ENCODE measurements around the gene TBCC. TPM values are rescaled to one million over a fixed set of nuclear protein-coding genes. Genes with fewer than 3 reads are reported as not detected.
"Not testable (repeated sequence)": the region's sequence is repeated elsewhere in the genome, so short reads cannot be mapped to it uniquely, and the experiment has no call there.

TBCC gene
- total RNA-seq, 2 donors from 2014 or later: 12.2 to 13.0 TPM

GRCh38 chr6:42745083-42745639 lies 742 bp downstream of the TBCC start:
- ATAC-seq (no peak), DNase-seq (peak; percentile 34)
- intact Hi-C loops (cut with DNase I): loop anchor here in 1 of 2 donors (5.0 kb wide), 1 partner anchor 132 kb away; the partner anchor contains the start of gene RPL7L1

GRCh38 chr6:42744351-42744893 lies 1.5 kb downstream of the TBCC start:
- DNase-seq: no peak
- intact Hi-C loops (cut with DNase I): no loop called here

GRCh38 chr6:42742116-42742894 lies 3.6 kb downstream of the TBCC start:
- ATAC-seq (no peak), DNase-seq (no peak)
- intact Hi-C loops (cut with DNase I): no loop called here

More at GRCh38 chr6:42744351-42744893, 1.5 kb downstream of the TBCC start:
- no peak for ATAC-seq

DNA sequence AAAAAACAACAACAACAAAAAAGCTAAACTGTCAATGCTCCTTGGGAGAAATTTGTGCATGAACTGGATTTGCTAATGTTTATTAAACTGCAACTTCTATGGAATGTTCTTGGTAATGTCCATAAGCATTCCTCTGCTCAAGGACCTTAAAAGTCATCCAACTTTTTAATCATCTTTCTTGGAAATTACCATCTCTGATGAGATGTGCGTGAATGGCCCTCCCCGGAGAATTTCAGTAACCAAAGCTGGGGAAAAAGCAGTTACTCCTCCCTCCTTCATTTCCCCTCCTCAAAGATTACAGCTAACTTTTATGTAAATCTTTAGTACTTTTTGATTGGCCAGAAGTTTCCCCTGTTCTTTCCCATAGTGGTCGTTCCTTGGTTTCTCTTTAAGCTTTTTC lies 5.2 kb downstream of the TBCC start:
- no peak for DNase-seq
- ATAC-seq: no peak
- intact Hi-C loops (cut with DNase I): no loop called here

- ATAC-seq: no peak
- intact Hi-C loops (cut with DNase I): no loop called here
- no peak for DNase-seq
These were observed 9.9 kb downstream of the TBCC start for GRCh38 chr6:42735976-42736375.

- ATAC-seq; intact Hi-C loops (cut with DNase I): not testable (repeated sequence)
These were observed 11.9 kb downstream of the TBCC start for GRCh38 chr6:42733867-42734481.

DNA sequence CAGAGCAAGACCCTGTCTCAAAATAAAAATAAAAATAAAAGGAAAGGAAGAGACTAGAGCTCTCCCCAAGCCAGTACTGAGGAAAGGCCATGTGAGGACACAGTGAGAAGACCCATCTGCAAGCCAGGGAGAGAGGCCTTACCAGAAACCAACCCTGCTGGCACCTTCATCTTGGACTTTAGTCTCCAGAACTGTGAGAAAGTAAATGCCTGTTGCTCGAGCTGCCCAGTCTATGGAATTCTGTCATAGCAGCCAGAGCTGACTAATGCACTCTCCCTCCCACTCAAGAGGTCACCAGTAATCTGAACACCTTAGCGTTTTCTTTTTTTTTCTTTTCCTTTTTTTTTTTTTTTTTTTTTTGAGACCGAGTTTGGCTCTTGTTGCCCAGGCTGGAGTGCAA lies 16.2 kb downstream of the TBCC start:
- intact Hi-C loops (cut with DNase I): loop anchor here in 1 of 2 donors (5.0 to 10.0 kb wide), 2 partner anchors 67 to 145 kb away; partner anchors contain the start of gene RPL7L1
- DNase-seq: no peak
- no peak for ATAC-seq

More at GRCh38 chr6:42733867-42734481, 11.9 kb downstream of the TBCC start:
- not testable (repeated sequence) for DNase-seq

GRCh38 chr6:42727627-42728026 lies 18.3 kb downstream of the TBCC start:
- intact Hi-C loops (cut with DNase I): loop anchor here in 1 of 2 donors (5.0 to 10.0 kb wide), 2 partner anchors 65 to 147 kb away; partner anchors contain the start of gene RPL7L1
- DNase-seq: peak; percentile 38
- peak in 1 of 2 donors; percentile 10 for ATAC-seq

- DNase-seq: peak; percentile 55
- peak; percentile 58 to 79 for ATAC-seq
- intact Hi-C loops (cut with DNase I): loop anchor here in 1 of 2 donors (5.0 to 10.0 kb wide), 2 partner anchors 65 to 148 kb away; partner anchors contain the start of gene RPL7L1
These were observed 18.8 kb downstream of the TBCC start for GRCh38 chr6:42727087-42727611.

DNA sequence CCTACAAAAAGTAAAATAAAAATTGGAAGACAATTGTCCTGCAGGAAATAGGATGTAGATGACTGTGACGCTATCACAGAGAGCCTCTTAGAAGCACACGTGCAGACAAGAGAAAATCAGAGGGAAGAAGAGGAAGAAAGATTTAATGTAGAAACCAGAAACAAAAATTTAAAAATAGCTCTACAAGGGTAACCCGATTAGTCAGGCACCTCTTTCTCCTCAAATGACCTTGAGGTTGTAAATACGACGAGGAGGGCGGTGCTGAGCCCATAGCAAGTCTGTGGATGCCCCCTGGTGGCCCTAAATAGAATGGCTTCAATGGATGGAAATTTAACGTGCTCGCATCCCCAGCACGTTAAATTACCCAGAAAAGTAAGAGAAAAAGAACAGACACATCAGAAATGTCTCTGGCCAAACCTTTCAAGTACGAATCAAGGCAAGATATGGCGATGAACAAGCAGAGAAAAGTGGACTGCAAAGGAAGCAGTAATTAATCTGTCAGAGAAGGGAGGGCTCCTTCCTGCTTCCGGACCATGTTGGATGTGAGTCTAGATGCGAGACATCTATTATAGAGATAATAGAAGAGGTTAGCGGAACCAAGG lies 19.3 kb downstream of the TBCC start:
- DNase-seq: peak; percentile 79
- ATAC-seq: peak; percentile 95 to 96
- intact Hi-C loops (cut with DNase I): loop anchor here (1.0 to 10.0 kb wide), 3 partner anchors 64 to 148 kb away; partner anchors contain the start of gene RPL7L1 (in 1 of the 2)

DNA sequence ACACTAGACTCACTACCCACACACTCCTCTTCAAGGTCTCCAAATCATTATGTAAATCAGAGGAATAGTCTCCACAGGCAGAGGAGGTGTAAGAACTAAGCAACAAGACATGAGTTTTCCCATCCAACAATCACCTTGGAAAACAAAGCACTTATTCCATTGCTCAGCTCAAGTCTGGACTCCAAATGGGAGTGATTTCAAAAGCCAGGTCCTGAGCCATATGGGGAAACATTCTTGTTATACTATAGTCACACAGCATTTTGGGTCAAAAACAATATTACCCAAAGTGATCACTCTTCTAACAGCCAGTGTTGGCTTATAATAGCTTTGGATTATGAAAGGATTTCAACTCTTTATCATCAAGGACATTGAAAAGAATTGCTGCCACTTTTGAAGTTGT lies 19.9 kb downstream of the TBCC start:
- intact Hi-C loops (cut with DNase I): loop anchor here (1.0 to 10.0 kb wide), 3 partner anchors 64 to 149 kb away; partner anchors contain the start of gene RPL7L1 (in 1 of the 2)
- no peak for ATAC-seq
- DNase-seq: no peak

DNA sequence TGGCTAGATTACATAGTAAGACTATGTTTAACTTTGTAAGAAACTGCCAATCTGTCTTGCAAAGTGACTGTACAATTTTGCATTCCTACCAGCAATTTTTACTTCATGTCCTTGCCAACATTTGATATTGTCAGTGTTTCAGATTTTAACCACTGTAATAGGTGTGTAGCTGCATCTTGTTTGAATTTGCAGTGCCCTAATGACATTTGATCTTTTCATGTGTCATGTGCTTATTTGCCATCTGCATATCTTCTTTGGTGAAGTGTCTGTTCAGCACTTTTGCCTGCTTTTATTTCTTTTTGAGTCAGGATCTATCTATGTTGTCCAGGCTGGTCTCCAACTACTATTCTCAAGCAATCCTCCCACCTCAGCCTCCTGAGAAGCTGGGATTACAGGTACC lies 21.1 kb downstream of the TBCC start:
- ATAC-seq: no peak
- DNase-seq: no peak
- intact Hi-C loops (cut with DNase I): loop anchor here in 1 of 2 donors (5.0 to 10.0 kb wide), 2 partner anchors 63 to 150 kb away; partner anchors contain the start of gene RPL7L1

GRCh38 chr6:42722497-42722896 lies 23.4 kb downstream of the TBCC start, which contains the start of gene PRPH2:
Gene PRPH2, minus strand, starts transcription at chr6:42722597. Its CDS starts 263 bp downstream, at chr6:42722334.
- DNase-seq (no peak), ATAC-seq (no peak)
- intact Hi-C loops (cut with DNase I): loop anchor here in 1 of 2 donors (10.0 kb wide), 1 partner anchor 152 kb away; the partner anchor contains the start of gene RPL7L1

DNA sequence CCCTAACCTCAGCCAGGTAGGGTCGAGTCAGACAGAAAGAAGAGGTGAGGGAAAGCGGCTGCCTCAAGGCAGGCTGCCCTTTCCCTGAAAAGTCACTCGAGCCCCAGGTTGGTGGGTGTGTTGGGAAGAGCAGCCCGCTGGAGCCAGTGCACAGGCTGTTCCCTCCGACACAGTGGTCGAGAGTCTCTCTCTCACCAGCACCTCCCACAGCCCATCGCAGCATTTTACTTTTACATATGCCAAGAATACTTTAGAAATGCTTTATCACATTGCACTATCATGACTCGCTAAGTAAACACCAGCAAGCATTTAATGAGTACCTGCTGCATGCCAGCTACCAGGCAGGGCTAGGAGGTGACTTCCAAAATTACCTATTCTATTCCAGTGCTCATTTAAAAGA lies 25.2 kb downstream of the TBCC start:
- intact Hi-C loops (cut with DNase I): loop anchor here in 1 of 2 donors (10.0 kb wide), 1 partner anchor 154 kb away; the partner anchor contains the start of gene RPL7L1
- ATAC-seq (no peak), DNase-seq (no peak)

DNA sequence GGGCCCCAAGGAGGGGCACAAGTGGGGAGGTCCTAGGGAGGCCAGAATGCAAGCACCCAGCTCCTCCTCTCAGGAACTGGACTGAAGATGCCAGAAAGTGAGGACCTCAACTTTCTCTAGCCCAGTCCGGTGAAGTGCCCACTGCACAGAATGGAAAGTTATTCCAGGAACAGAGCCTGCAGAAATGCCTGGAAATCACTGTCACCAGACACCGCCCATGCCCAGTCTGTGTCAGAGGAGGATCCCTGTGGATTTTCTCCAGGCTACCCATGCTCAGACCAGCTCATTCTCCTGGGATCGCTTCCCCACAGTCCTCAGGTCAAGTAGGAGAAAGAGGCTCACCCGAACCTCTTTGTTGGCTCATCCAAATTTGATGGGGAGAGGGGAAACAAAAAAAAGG lies 30.0 kb downstream of the TBCC start:
- DNase-seq (no peak), ATAC-seq (no peak)
- intact Hi-C loops (cut with DNase I): no loop called here

GRCh38 chr6:42714098-42714761 lies 31.7 kb downstream of the TBCC start:
- no peak for ATAC-seq
- intact Hi-C loops (cut with DNase I): no loop called here
- DNase-seq: no peak

DNA sequence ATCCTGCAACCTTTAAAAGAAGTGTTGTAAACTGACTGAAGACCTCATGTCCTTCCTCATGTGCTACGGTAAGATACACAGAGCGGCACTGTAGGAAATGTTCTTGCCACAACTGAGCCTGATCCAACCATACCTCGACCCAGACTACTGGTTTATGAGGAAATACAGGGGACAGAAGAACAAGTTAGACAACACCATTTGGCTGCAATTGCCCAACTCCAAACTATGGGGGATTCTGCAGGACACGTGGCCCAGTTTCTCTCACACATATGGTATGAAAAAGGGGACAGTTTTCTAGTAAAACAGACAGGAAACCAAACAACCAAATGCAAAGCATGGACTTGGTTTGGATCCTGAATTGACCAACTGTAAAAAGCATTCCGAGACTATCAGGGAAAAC lies 34.0 kb downstream of the TBCC start:
- no peak for DNase-seq
- intact Hi-C loops (cut with DNase I): no loop called here
- no peak for ATAC-seq

GRCh38 chr6:42710316-42710715 lies 35.6 kb downstream of the TBCC start:
- DNase-seq (no peak), ATAC-seq (peak in 1 of 2 donors; percentile 53)
- intact Hi-C loops (cut with DNase I): no loop called here

All from left cardiac atrium (tissue), 4 donors.